Fibroblast of skin of scalp (primary cell): ENCODE data around the gene RNF149.

ENCODE experiments used
- DNase-seq: peaks from one replicate; pipeline ENCODE4 v3.0.0-alpha.2; 2013

The RNF149 gene

GRCh38 chr2:101294861-101295260, 13.6 kb downstream of the RNF149 start:
- DNase-seq: no peak

GRCh38 chr2:101293544-101293943, 15.0 kb downstream of the RNF149 start:
- no peak for DNase-seq

- no peak for DNase-seq
Observed at GRCh38 chr2:101291973-101292372, 16.5 kb downstream of the RNF149 start.

- no peak for DNase-seq
Observed at GRCh38 chr2:101290711-101291110, 17.8 kb downstream of the RNF149 start.

- no peak for DNase-seq
Observed at GRCh38 chr2:101287303-101287702, 21.2 kb downstream of the RNF149 start.

- DNase-seq: no peak
Observed at GRCh38 chr2:101286684-101287083, 21.8 kb downstream of the RNF149 start.

- no peak for DNase-seq
Observed at GRCh38 chr2:101282980-101283379, 25.5 kb downstream of the RNF149 start.

- DNase-seq: no peak
Observed at GRCh38 chr2:101281482-101281881, 27.0 kb downstream of the RNF149 start.

GRCh38 chr2:101278925-101279324, 29.6 kb downstream of the RNF149 start:
- DNase-seq: no peak

GRCh38 chr2:101277111-101277510, 31.4 kb downstream of the RNF149 start:
- DNase-seq: peak; percentile 13

- DNase-seq: no peak
Observed at GRCh38 chr2:101274142-101274541, 34.4 kb downstream of the RNF149 start.

- no peak for DNase-seq
Observed at GRCh38 chr2:101273056-101273455, 35.4 kb downstream of the RNF149 start.

GRCh38 chr2:101272045-101272784, 36.3 kb downstream of the RNF149 start:
- no peak for DNase-seq

GRCh38 chr2:101270700-101271259, 37.7 kb downstream of the RNF149 start:
- no peak for DNase-seq

- DNase-seq: no peak
Observed at GRCh38 chr2:101267671-101268656, 40.5 kb downstream of the RNF149 start.

- no peak for DNase-seq
Observed at GRCh38 chr2:101265893-101266499, 42.5 kb downstream of the RNF149 start.

- no peak for DNase-seq
Observed at GRCh38 chr2:101264360-101264939, 44.1 kb downstream of the RNF149 start.

- no peak for DNase-seq
Observed at GRCh38 chr2:101263377-101263800, 45.1 kb downstream of the RNF149 start.

- DNase-seq: no peak
Observed at GRCh38 chr2:101262142-101262541, 46.4 kb downstream of the RNF149 start.

GRCh38 chr2:101258804-101259203, 49.7 kb downstream of the RNF149 start:
- DNase-seq: no peak

- DNase-seq: no peak
Observed at GRCh38 chr2:101256316-101256715, 52.2 kb downstream of the RNF149 start.

GRCh38 chr2:101255501-101255900, 53.0 kb downstream of the RNF149 start:
- DNase-seq: peak; percentile 18
